ENCODE measurements around the gene IKBKG. TPM values are rescaled to one million over a fixed set of nuclear protein-coding genes. Genes with fewer than 3 reads are reported as not detected.

The IKBKG gene
- total RNA-seq, 1 donor from 2014 or later, result 14.8 TPM

- intact Hi-C loops (cut with micrococcal nuclease), result no loop called here
- no peak for DNase-seq
- H3K9me3 ChIP-seq (replicated peaks), result no peaks in the 10 kb centered on the region
- no peak overlapping the region for H3K4me3 ChIP-seq
- H3K36me3 ChIP-seq, result no peaks in the 10 kb centered on the region
- no peaks in the 10 kb centered on the region for H3K4me1 ChIP-seq
- H3K27ac ChIP-seq (replicated peaks), result no peak overlapping the region
- H3K27me3 ChIP-seq (ENCODE audit: low read depth), result no peaks in the 10 kb centered on the region
- no peak for TF ChIP-seq CTCF (IDR thresholded peaks at IDR 0.05; ENCODE audit: borderline replicate concordance)
Observed at GRCh38 chrX:154593201-154593600, 45.8 kb downstream of the IKBKG start.

GRCh38 chrX:154594491-154594890, 47.1 kb downstream of the IKBKG start:
- Histone ChIP-seq H3K4me1 (no peaks in the 10 kb centered on the region), H3K36me3 (no peaks in the 10 kb centered on the region), H3K4me3 (no peak overlapping the region), H3K9me3 (replicated peaks) (no peaks in the 10 kb centered on the region), H3K27ac (replicated peaks) (no peak overlapping the region), H3K27me3 (ENCODE audit: low read depth) (no peaks in the 10 kb centered on the region)
- no peak for DNase-seq
- TF ChIP-seq CTCF (IDR thresholded peaks at IDR 0.05; ENCODE audit: borderline replicate concordance), result no peak
- intact Hi-C loops (cut with micrococcal nuclease), result no loop called here

DNA sequence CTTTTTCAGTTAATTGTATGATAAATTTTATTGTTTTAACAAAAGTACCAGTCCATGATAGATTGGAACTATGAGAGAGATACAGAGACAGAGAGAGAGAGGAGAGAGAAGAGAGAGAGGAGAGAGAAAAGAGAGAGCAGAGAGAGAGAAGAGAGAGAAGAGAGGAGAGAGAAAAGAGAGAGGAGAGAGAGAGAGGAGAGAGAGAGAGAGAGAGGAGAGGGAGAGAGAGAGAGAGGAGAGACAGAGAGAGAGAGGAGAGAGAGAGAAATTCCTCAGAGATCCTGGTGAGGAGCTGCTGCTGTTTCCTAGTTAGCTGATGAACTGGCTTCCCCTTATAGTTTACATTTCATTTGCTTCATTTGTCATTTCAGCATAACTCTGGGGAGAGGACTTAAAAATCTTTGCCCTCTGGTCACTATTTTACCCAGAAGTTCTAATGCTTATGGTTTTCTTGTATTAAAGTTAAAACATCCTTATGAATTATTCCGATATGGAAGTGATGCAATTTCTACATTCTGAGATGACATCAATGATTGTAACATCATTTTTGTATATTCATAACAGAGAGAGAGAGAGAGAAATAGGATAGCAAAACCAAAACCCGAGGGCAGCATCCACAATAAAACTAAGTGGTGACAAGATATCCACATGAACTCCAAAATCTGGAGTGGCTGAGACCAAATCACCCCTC, 48.3 kb downstream of the IKBKG start:
- Histone ChIP-seq H3K27ac (replicated peaks) (no peak overlapping the region), H3K4me3 (no peak overlapping the region)

DNA sequence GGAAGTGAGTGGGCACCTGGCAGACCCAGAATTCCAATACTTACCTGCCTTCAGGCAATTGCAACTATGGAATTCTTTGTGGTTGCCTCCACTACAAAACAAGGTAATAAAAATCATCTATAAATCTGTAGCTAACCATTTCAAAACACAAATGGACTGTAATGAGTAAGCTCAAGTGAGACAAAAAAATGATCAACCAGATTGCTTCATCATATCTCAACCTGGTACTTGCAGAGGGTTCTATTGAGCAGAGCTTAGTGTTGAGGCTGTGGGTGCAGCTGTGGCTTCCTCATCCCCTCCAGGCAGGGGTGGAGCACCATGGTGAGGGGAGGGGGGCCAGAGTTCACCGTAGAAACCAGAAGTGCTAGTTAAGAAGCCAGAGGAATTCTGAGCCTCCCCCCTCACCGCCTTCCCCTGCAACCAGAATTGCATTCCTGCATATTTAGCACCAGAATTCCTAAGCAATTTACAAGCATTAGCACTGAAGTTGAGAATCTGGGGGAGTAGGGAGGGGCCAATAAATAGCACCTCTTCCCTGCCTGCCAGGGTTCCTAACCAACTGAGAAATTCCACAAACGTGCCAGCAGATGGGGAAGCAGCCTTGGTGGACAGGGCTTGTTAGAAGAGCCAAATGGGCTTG, 49.0 kb downstream of the IKBKG start:
- no peak overlapping the region for H3K27ac ChIP-seq (replicated peaks)
- intact Hi-C loops (cut with micrococcal nuclease), result no loop called here
- no peak overlapping the region for H3K4me3 ChIP-seq
- H3K4me1 ChIP-seq, result no peaks in the 10 kb centered on the region
- DNase-seq, result no peak
- TF ChIP-seq CTCF (IDR thresholded peaks at IDR 0.05; ENCODE audit: borderline replicate concordance), result no peak
- no peaks in the 10 kb centered on the region for H3K9me3 ChIP-seq (replicated peaks)
- no peaks in the 10 kb centered on the region for H3K36me3 ChIP-seq
- H3K27me3 ChIP-seq (ENCODE audit: low read depth), result no peaks in the 10 kb centered on the region

More for the DNA sequence above, 48.3 kb downstream of the IKBKG start:
- DNase-seq, result no peak
- H3K4me1 ChIP-seq, result no peaks in the 10 kb centered on the region
- H3K36me3 ChIP-seq, result no peaks in the 10 kb centered on the region
- H3K27me3 ChIP-seq (ENCODE audit: low read depth), result no peaks in the 10 kb centered on the region
- TF ChIP-seq CTCF (IDR thresholded peaks at IDR 0.05; ENCODE audit: borderline replicate concordance), result no peak
- H3K9me3 ChIP-seq (replicated peaks), result no peaks in the 10 kb centered on the region
- intact Hi-C loops (cut with micrococcal nuclease), result no loop called here

DNA sequence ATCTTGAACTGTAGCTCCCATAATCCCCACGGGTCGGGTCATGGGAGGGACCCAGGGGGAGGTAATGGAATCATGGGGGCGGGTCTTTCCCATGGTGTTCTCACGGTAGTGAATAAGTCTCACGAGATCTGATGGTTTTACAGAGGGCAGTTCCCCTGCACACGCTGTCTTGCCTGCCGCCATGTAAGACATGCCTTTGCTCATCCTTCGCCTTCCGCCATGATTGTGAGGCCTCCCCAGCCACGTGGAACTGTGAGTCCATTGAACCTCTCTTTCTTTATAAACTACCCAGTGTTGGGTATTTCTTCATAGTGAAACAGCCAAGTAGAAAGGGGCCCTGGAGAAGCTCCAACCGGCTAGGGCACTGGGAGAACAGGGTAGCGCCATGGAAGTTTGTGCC, 49.8 kb downstream of the IKBKG start:
- intact Hi-C loops (cut with micrococcal nuclease), result no loop called here
- H3K9me3 ChIP-seq (replicated peaks), result no peaks in the 10 kb centered on the region
- H3K36me3 ChIP-seq, result no peaks in the 10 kb centered on the region
- TF ChIP-seq CTCF (IDR thresholded peaks at IDR 0.05; ENCODE audit: borderline replicate concordance), result no peak
- H3K4me3 ChIP-seq, result no peak overlapping the region
- H3K4me1 ChIP-seq, result no peaks in the 10 kb centered on the region
- no peak overlapping the region for H3K27ac ChIP-seq (replicated peaks)
- no peak for DNase-seq
- no peaks in the 10 kb centered on the region for H3K27me3 ChIP-seq (ENCODE audit: low read depth)

All from left ventricle myocardium inferior (tissue), 1 donor.